ENCODE results near the gene KIAA0753.

DNA sequence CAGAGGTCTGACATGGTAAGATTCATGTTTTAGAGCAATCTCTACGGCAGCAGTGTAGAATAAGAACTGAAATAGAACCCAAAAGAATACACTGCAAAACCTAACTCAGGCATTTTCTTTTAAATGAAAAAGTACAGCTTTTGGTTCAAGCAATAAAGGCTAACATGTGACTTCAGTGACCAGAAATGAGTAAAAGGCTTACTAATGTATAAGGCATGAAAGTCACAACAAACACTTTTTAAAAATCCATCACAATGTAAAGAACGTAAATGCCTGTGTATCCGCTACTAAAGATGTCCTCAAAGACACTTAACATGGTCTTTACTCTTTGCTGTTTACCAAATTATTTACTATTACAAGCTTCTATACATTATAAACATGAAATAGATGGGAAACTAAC is 16.6 kb downstream of the KIAA0753 start:
- TF ChIP-seq EZH2 (IDR thresholded peaks at IDR 0.05; ENCODE audit: low read length, unreplicated experiment) (no peak), EZH2phosphoT487 (IDR thresholded peaks at IDR 0.05; ENCODE audit: borderline replicate concordance, low read length) (no peak), CTCF (conservative IDR thresholded peaks at IDR 0.05; ENCODE audit: low read depth, low read length) (no peak)
